Endothelial cell of umbilical vein (primary cell): ENCODE measurements around the gene MACROD2.

Experiments used
- CTCF ChIP-seq, 2 donors: IDR thresholded peaks; 1 replicate in 1 of 2; 2 replicates in 1 of 2; pipeline ENCODE4 v1.5.1; 2011; ENCODE audit warnings: low read length in 2 of 2, mild to moderate bottlenecking in 2 of 2, moderate library complexity in 2 of 2, control low read depth in 1 of 2, inconsistent platforms in 1 of 2, low read depth in 1 of 2; ENCODE audit not compliant: insufficient read depth in 1 of 2; ENCODE audit errors: extremely low read depth in 1 of 2
- EZH2 ChIP-seq: IDR thresholded peaks from 2 replicates; pipeline ENCODE4 v1.6.1; 2012; ENCODE audit warnings: borderline replicate concordance, low read depth, mild to moderate bottlenecking, moderate library complexity, low read length, inconsistent platforms; ENCODE audit not compliant: severe bottlenecking
- GATA2 ChIP-seq: IDR thresholded peaks from 2 replicates; pipeline ENCODE4 v1.7.0; 2011; ENCODE audit warnings: low read depth, mild to moderate bottlenecking, moderate library complexity, mixed read lengths, low read length; ENCODE audit not compliant: insufficient read length, insufficient read depth
- JUN ChIP-seq: IDR thresholded peaks from 2 replicates; pipeline ENCODE4 v1.6.1; 2011; ENCODE audit warnings: borderline replicate concordance, low read depth; ENCODE audit not compliant: insufficient read length, insufficient read depth
- MAX ChIP-seq: IDR thresholded peaks from 2 replicates; pipeline ENCODE4 v1.6.1; 2011; ENCODE audit not compliant: insufficient read depth, insufficient read length
- POLR2A ChIP-seq: IDR thresholded peaks from 2 replicates; pipeline ENCODE4 v1.6.1; 2012; ENCODE audit warnings: low read depth, mild to moderate bottlenecking, control low read depth, low read length
- POLR2AphosphoS5 ChIP-seq: IDR thresholded peaks from 2 replicates; pipeline ENCODE4 v1.6.1; 2012; ENCODE audit warnings: low read depth, mild to moderate bottlenecking, control low read depth, low read length, moderate library complexity; ENCODE audit not compliant: insufficient read depth

DNA sequence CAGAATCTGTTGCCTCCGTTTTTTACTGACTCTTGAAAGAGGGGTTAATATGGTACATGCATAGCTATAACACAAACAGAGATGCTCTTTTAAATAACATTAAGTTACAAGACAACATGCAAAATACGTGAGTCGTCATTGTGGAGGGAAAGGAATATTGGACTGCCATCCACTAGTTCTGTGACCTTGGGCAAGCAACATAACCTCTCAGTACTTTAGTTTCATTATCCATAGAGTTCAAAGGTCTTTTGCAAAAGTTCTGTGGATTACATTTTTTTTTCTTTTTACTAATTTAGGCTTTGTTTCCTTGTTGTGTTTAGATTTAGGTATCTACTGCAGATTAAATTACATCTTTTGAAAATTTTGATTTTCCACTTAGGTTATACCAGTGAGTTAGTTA lies 70.5 kb downstream of the MACROD2 start:
- TF ChIP-seq CTCF (IDR thresholded peaks at IDR 0.05; ENCODE audit: extremely low read depth in 1 of 2, insufficient read depth in 1 of 2, low read depth in 1 of 2, low read length in 2 of 2), result no peak
- TF ChIP-seq GATA2, result no peak
- TF ChIP-seq POLR2A, result no peak
- no peak for TF ChIP-seq MAX
- no peak for TF ChIP-seq EZH2
- TF ChIP-seq POLR2AphosphoS5, result no peak
- TF ChIP-seq JUN, result no peak
